ENCODE data around the gene KRT76.

KRT76 gene

DNA sequence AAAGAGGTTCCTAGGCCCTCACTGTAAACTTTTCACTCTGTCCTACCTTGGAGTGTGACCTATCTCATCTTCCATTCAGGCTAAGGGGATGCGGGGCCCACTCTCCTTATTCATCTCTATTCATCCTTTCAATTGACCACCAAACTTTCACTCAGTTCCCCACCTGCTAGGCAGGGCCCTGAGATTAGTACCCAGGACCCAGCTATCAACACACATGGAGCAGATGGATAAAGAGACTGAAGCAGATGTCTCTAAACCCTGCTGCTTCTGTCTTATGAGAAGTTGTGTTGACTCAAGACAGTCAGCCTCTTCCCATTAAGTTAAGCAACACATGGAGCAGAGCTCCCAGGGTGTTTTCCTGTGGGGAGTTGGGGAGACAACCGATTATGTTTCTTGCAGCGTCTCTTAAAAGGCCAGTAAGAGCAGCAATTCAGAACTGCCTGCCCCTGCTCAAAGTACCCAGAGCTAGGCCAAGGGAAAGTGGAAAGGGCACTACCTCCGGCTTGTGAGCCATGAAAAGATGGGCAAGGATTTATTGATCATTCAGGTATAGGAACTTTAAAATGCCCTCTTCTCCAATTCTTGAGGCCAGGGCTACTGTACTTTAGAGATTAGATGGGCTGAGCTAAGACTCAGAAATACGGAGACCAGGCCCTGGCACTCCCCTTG, 10.7 kb downstream of the KRT76 start:
- WGBS, 2 donors (ENCODE audit: extremely low coverage in 2 of 2, insufficient read length in 2 of 2, insufficient replicate concordance in 1 of 2) = no CpG with 5 or more reads among the region's 5 CpGs
- no peak overlapping the region for H2AFZ ChIP-seq (ENCODE audit: low read length)
- no peak overlapping the region for H3K23ac ChIP-seq (ENCODE audit: low read depth, low read length, poor library complexity)
- no peak overlapping the region for H2BK15ac ChIP-seq (ENCODE audit: low read length)
- no peak overlapping the region for H3K9ac ChIP-seq (ENCODE audit: low read depth, low read length, poor library complexity)
- H4K8ac ChIP-seq (ENCODE audit: low read depth, low read length) = no peak overlapping the region
- no peak overlapping the region for H2BK5ac ChIP-seq (ENCODE audit: low read length)
- H3K4ac ChIP-seq (ENCODE audit: low read length) = no peak overlapping the region
- DNase-seq (ENCODE audit: low spot score) = no peak
- H3K9me3 ChIP-seq (replicated peaks in 1 of 2; ENCODE audit: control insufficient read depth in 2 of 2, insufficient read depth in 1 of 2, low read depth in 1 of 2, low read length in 2 of 2) = peaks cover 0 to 6% of the 10 kb centered on the region in 2 donors
- no peak overlapping the region for H2AK5ac ChIP-seq (ENCODE audit: low read depth, low read length)
- no peaks in the 10 kb centered on the region for H3K4me1 ChIP-seq (ENCODE audit: control insufficient read depth in 2 of 2, insufficient read depth in 1 of 2, low read depth in 1 of 2, low read length in 2 of 2)
- H3K36me3 ChIP-seq (replicated peaks in 1 of 2; ENCODE audit: control insufficient read depth in 2 of 2, insufficient read depth in 2 of 2, low read length in 2 of 2) = no peaks in the 10 kb centered on the region
- no peak overlapping the region for H3K4me2 ChIP-seq (ENCODE audit: insufficient read depth, low read length, poor library complexity, severe bottlenecking)
- no peaks in the 10 kb centered on the region for H3K27me3 ChIP-seq (ENCODE audit: control insufficient read depth in 3 of 3, insufficient read depth in 3 of 3, low read depth in 1 of 3, low read length in 3 of 3)
- H3K18ac ChIP-seq (ENCODE audit: low read length) = no peak overlapping the region
- H2BK120ac ChIP-seq (ENCODE audit: low read depth, low read length) = no peak overlapping the region
- no peaks in the 10 kb centered on the region for H3K79me1 ChIP-seq (ENCODE audit: low read depth, low read length)
- H3K4me3 ChIP-seq (ENCODE audit: low read length in 2 of 2) = no peak overlapping the region
- no peak overlapping the region for H4K91ac ChIP-seq (ENCODE audit: low read depth, low read length, poor library complexity)
- no peak overlapping the region for H3K27ac ChIP-seq (replicated peaks; ENCODE audit: low read length)
- no peak overlapping the region for H2BK12ac ChIP-seq (ENCODE audit: low read length)
- no peak overlapping the region for H3K14ac ChIP-seq (ENCODE audit: low read length)

DNA sequence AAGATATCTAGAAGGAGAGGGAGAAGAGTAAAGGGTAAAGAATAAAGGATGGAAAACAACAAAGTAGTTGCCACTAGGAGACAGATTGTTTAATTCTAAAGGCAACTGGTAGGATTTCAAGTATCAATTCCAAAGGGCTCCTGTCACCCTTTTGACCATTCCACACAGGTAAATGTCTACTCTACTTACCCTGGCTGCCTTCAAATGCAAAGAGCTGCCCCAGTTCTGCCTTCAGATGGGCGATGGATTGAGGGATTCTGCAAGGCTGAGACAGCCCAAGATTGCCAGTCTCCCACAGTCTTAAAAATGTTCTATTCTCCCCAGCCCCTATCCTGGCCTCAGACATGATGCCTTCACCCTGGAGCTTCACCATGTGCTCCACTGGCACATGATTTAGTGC, 11.4 kb downstream of the KRT76 start:
- Histone ChIP-seq H3K27me3 (ENCODE audit: control insufficient read depth in 3 of 3, insufficient read depth in 3 of 3, low read depth in 1 of 3, low read length in 3 of 3) (no peaks in the 10 kb centered on the region), H3K36me3 (replicated peaks in 1 of 2; ENCODE audit: control insufficient read depth in 2 of 2, insufficient read depth in 2 of 2, low read length in 2 of 2) (no peaks in the 10 kb centered on the region), H3K4me1 (ENCODE audit: control insufficient read depth in 2 of 2, insufficient read depth in 1 of 2, low read depth in 1 of 2, low read length in 2 of 2) (no peaks in the 10 kb centered on the region), H3K9me3 (replicated peaks in 1 of 2; ENCODE audit: control insufficient read depth in 2 of 2, insufficient read depth in 1 of 2, low read depth in 1 of 2, low read length in 2 of 2) (peaks cover 0 to 6% of the 10 kb centered on the region in 2 donors), H2BK12ac (ENCODE audit: low read length) (no peak overlapping the region), H2BK120ac (ENCODE audit: low read depth, low read length) (no peak overlapping the region), H3K14ac (ENCODE audit: low read length) (no peak overlapping the region), H3K4me3 (ENCODE audit: low read length in 2 of 2) (no peak overlapping the region), H2BK5ac (ENCODE audit: low read length) (no peak overlapping the region), H3K27ac (replicated peaks; ENCODE audit: low read length) (no peak overlapping the region), H2AK5ac (ENCODE audit: low read depth, low read length) (no peak overlapping the region), H3K23ac (ENCODE audit: low read depth, low read length, poor library complexity) (no peak overlapping the region), H2BK15ac (ENCODE audit: low read length) (no peak overlapping the region), H3K79me1 (ENCODE audit: low read depth, low read length) (no peaks in the 10 kb centered on the region), H3K9ac (ENCODE audit: low read depth, low read length, poor library complexity) (no peak overlapping the region), H4K91ac (ENCODE audit: low read depth, low read length, poor library complexity) (no peak overlapping the region), H4K8ac (ENCODE audit: low read depth, low read length) (no peak overlapping the region), H3K4ac (ENCODE audit: low read length) (no peak overlapping the region), H3K18ac (ENCODE audit: low read length) (no peak overlapping the region), H3K4me2 (ENCODE audit: insufficient read depth, low read length, poor library complexity, severe bottlenecking) (no peak overlapping the region), H2AFZ (ENCODE audit: low read length) (no peak overlapping the region)
- no CpG with 5 or more reads among the region's 1 CpG for WGBS, 2 donors (ENCODE audit: extremely low coverage in 2 of 2, insufficient read length in 2 of 2, insufficient replicate concordance in 1 of 2)
- no peak for DNase-seq (ENCODE audit: low spot score)

DNA sequence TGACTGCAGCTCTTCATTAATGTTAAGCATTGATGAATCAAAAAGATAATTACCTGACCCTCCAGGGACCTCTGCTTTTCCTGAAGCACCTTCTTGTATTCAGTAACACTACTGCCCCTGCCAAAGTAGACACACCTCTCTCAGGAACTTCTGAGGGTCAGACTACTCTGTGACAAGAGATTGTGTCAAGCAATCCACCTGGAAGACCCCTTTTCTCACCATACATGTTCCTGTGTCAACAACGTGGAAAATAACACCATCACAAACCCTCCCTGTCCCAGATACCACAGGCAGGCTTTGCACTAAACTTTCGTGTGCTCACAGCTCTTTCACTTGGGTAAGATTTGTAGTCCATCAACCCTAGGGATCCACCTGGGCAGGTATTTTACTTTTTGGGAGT, 13.2 kb downstream of the KRT76 start:
- Histone ChIP-seq H3K9ac (ENCODE audit: low read depth, low read length, poor library complexity) (no peak overlapping the region), H4K91ac (ENCODE audit: low read depth, low read length, poor library complexity) (no peak overlapping the region), H2BK5ac (ENCODE audit: low read length) (no peak overlapping the region), H3K27ac (replicated peaks; ENCODE audit: low read length) (no peak overlapping the region), H2AK5ac (ENCODE audit: low read depth, low read length) (no peak overlapping the region), H3K27me3 (ENCODE audit: control insufficient read depth in 3 of 3, insufficient read depth in 3 of 3, low read depth in 1 of 3, low read length in 3 of 3) (no peaks in the 10 kb centered on the region), H3K4ac (ENCODE audit: low read length) (no peak overlapping the region), H2BK15ac (ENCODE audit: low read length) (no peak overlapping the region), H3K14ac (ENCODE audit: low read length) (no peak overlapping the region), H3K4me3 (ENCODE audit: low read length in 2 of 2) (no peak overlapping the region), H3K4me1 (ENCODE audit: control insufficient read depth in 2 of 2, insufficient read depth in 1 of 2, low read depth in 1 of 2, low read length in 2 of 2) (no peaks in the 10 kb centered on the region), H2BK120ac (ENCODE audit: low read depth, low read length) (no peak overlapping the region), H3K9me3 (replicated peaks in 1 of 2; ENCODE audit: control insufficient read depth in 2 of 2, insufficient read depth in 1 of 2, low read depth in 1 of 2, low read length in 2 of 2) (peaks cover 0 to 7% of the 10 kb centered on the region in 2 donors), H2AFZ (ENCODE audit: low read length) (no peak overlapping the region), H3K23ac (ENCODE audit: low read depth, low read length, poor library complexity) (no peak overlapping the region), H3K36me3 (replicated peaks in 1 of 2; ENCODE audit: control insufficient read depth in 2 of 2, insufficient read depth in 2 of 2, low read length in 2 of 2) (no peaks in the 10 kb centered on the region), H3K18ac (ENCODE audit: low read length) (no peak overlapping the region), H4K8ac (ENCODE audit: low read depth, low read length) (no peak overlapping the region), H2BK12ac (ENCODE audit: low read length) (no peak overlapping the region), H3K4me2 (ENCODE audit: insufficient read depth, low read length, poor library complexity, severe bottlenecking) (no peak overlapping the region), H3K79me1 (ENCODE audit: low read depth, low read length) (no peaks in the 10 kb centered on the region)
- no CpG with 5 or more reads among the region's 2 CpGs for WGBS, 2 donors (ENCODE audit: extremely low coverage in 2 of 2, insufficient read length in 2 of 2, insufficient replicate concordance in 1 of 2)
- no peak for DNase-seq (ENCODE audit: low spot score)

GRCh38 chr12:52763036-52763659, 14.0 kb downstream of the KRT76 start:
- H3K27me3 ChIP-seq (ENCODE audit: control insufficient read depth in 3 of 3, insufficient read depth in 3 of 3, low read depth in 1 of 3, low read length in 3 of 3) = no peaks in the 10 kb centered on the region
- no peak overlapping the region for H3K4me2 ChIP-seq (ENCODE audit: insufficient read depth, low read length, poor library complexity, severe bottlenecking)
- no peak overlapping the region for H4K91ac ChIP-seq (ENCODE audit: low read depth, low read length, poor library complexity)
- no peak overlapping the region for H3K27ac ChIP-seq (replicated peaks; ENCODE audit: low read length)
- H4K8ac ChIP-seq (ENCODE audit: low read depth, low read length) = no peak overlapping the region
- no peak overlapping the region for H3K14ac ChIP-seq (ENCODE audit: low read length)
- DNase-seq (ENCODE audit: low spot score) = no peak
- H2AFZ ChIP-seq (ENCODE audit: low read length) = no peak overlapping the region
- no peak overlapping the region for H3K23ac ChIP-seq (ENCODE audit: low read depth, low read length, poor library complexity)
- no peak overlapping the region for H2AK5ac ChIP-seq (ENCODE audit: low read depth, low read length)
- H3K4me3 ChIP-seq (ENCODE audit: low read length in 2 of 2) = no peak overlapping the region
- no peak overlapping the region for H3K9ac ChIP-seq (ENCODE audit: low read depth, low read length, poor library complexity)
- H2BK12ac ChIP-seq (ENCODE audit: low read length) = no peak overlapping the region
- H3K36me3 ChIP-seq (replicated peaks in 1 of 2; ENCODE audit: control insufficient read depth in 2 of 2, insufficient read depth in 2 of 2, low read length in 2 of 2) = no peaks in the 10 kb centered on the region
- no peaks in the 10 kb centered on the region for H3K79me1 ChIP-seq (ENCODE audit: low read depth, low read length)
- no peak overlapping the region for H3K18ac ChIP-seq (ENCODE audit: low read length)
- H2BK15ac ChIP-seq (ENCODE audit: low read length) = no peak overlapping the region
- peaks cover 0 to 7% of the 10 kb centered on the region in 2 donors for H3K9me3 ChIP-seq (replicated peaks in 1 of 2; ENCODE audit: control insufficient read depth in 2 of 2, insufficient read depth in 1 of 2, low read depth in 1 of 2, low read length in 2 of 2)
- no peak overlapping the region for H2BK5ac ChIP-seq (ENCODE audit: low read length)
- WGBS, 2 donors (ENCODE audit: extremely low coverage in 2 of 2, insufficient read length in 2 of 2, insufficient replicate concordance in 1 of 2) = no CpG with 5 or more reads among the region's 9 CpGs
- H3K4me1 ChIP-seq (ENCODE audit: control insufficient read depth in 2 of 2, insufficient read depth in 1 of 2, low read depth in 1 of 2, low read length in 2 of 2) = no peaks in the 10 kb centered on the region
- no peak overlapping the region for H2BK120ac ChIP-seq (ENCODE audit: low read depth, low read length)
- H3K4ac ChIP-seq (ENCODE audit: low read length) = no peak overlapping the region

All from neuronal stem cell (in vitro differentiated cells).